Fibroblast of lung (primary cell): ENCODE measurements around the gene PRSS1. TPM values are rescaled to one million over a fixed set of nuclear protein-coding genes. Genes with fewer than 3 reads are reported as not detected.
"Not testable (repeated sequence)": the region's sequence is repeated elsewhere in the genome, so short reads cannot be mapped to it uniquely, and the experiment has no call there.

Experiments used
- DNase-seq, 2 donors: peaks; one replicate each; pipeline versions ENCODE4 v3.0.0 to v3.0.0-alpha.2; 2010; ENCODE audit warnings: low read depth in 2 of 2
- H2AFZ ChIP-seq: 2 replicates; pipeline ENCODE4 v1.5.1; 2012; ENCODE audit warnings: low read length, control low read depth, inconsistent platforms
- H3K27ac ChIP-seq: 2 replicates; pipeline ENCODE4 v1.5.1; 2011; ENCODE audit warnings: low read length, control low read depth; ENCODE audit not compliant: insufficient read depth
- H3K27me3 ChIP-seq: 2 replicates; pipeline ENCODE4 v1.5.1; 2011; ENCODE audit warnings: mild to moderate bottlenecking, low read length; ENCODE audit not compliant: control insufficient read depth, insufficient read depth
- H3K36me3 ChIP-seq: 2 replicates; pipeline ENCODE4 v1.5.1; 2011; ENCODE audit warnings: low read length; ENCODE audit not compliant: control insufficient read depth, insufficient read depth
- H3K4me1 ChIP-seq: 2 replicates; pipeline ENCODE4 v1.5.1; 2011; ENCODE audit warnings: low read length; ENCODE audit not compliant: control insufficient read depth, insufficient read depth; ENCODE audit errors: extremely low read depth
- H3K4me2 ChIP-seq: 2 replicates; pipeline ENCODE4 v1.5.1; 2011; ENCODE audit warnings: low read length, control low read depth; ENCODE audit not compliant: insufficient read depth; ENCODE audit errors: extremely low read depth
- H3K4me3 ChIP-seq, 4 experiments: fragments of 200-600 bp in 1 of 4; sonication (generic) in 1 of 4; replicated peaks in 1 of 4; 2 replicates each; pipeline ENCODE4 v1.5.1; 2011 to 2016; ENCODE audit warnings: low read length in 4 of 4, low read depth in 3 of 4, mild to moderate bottlenecking in 3 of 4, control low read depth in 2 of 4, inconsistent platforms in 1 of 4, mixed read lengths in 1 of 4; ENCODE audit not compliant: insufficient read depth in 1 of 4; ENCODE audit errors: control extremely low read depth in 1 of 4
- H3K79me2 ChIP-seq: 2 replicates; pipeline ENCODE4 v1.5.1; 2012; ENCODE audit warnings: mild to moderate bottlenecking, low read length, inconsistent platforms; ENCODE audit not compliant: control insufficient read depth, insufficient read depth
- H3K9ac ChIP-seq: 2 replicates; pipeline ENCODE4 v1.5.1; 2011; ENCODE audit warnings: mild to moderate bottlenecking, low read length, control low read depth; ENCODE audit not compliant: insufficient read depth
- H3K9me3 ChIP-seq: 2 replicates; pipeline ENCODE4 v1.5.1; 2012; ENCODE audit warnings: low read depth, low read length; ENCODE audit not compliant: control insufficient read depth, insufficient read depth
- H4K20me1 ChIP-seq: 2 replicates; pipeline ENCODE4 v1.5.1; 2011; ENCODE audit warnings: low read length; ENCODE audit not compliant: control insufficient read depth, insufficient read depth; ENCODE audit errors: extremely low read depth
- CTCF ChIP-seq, 2 donors: IDR thresholded peaks in 1 of 2; conservative IDR thresholded peaks in 1 of 2; 1 replicate in 1 of 2; 2 replicates in 1 of 2; pipeline ENCODE4 v1.5.1; 2011 to 2012; ENCODE audit warnings: low read length in 2 of 2, control low read depth in 1 of 2, inconsistent platforms in 1 of 2, low read depth in 1 of 2, mild to moderate bottlenecking in 1 of 2
- EZH2 ChIP-seq: IDR thresholded peaks from 2 replicates; pipeline ENCODE4 v1.5.1; 2012; ENCODE audit warnings: low read length, control low read depth, mild to moderate bottlenecking; ENCODE audit errors: missing control alignments
- polyA plus RNA-seq, 2 donors: library from polyadenylated mRNA; depleted of rRNA in 1 of 2; stranded (reverse) in 1 of 2; unstranded in 1 of 2; fragments of >200 nt; gene quantifications; 2 replicates each; pipeline ENCODE4 v1.2.1, GENCODE V29; 2011 to 2012; ENCODE audit warnings: missing spikeins in 1 of 2
- total RNA-seq: library from RNA; depleted of rRNA; stranded (reverse); fragments of >200 nt; gene quantifications from 2 replicates; pipeline ENCODE4 v1.2.1, GENCODE V29; 2014

Gene PRSS1
- total and polyA plus RNA-seq, 2 donors (not counting 1 experiment from before 2014, with no cell fraction given) = not detected

GRCh38 chr7:142759433-142759832, 10.2 kb downstream of the PRSS1 start:
- H3K79me2 ChIP-seq = no peaks in the 10 kb centered on the region
- H3K4me1 ChIP-seq = no peaks in the 10 kb centered on the region
- no peaks in the 10 kb centered on the region for H3K9me3 ChIP-seq
- no peaks in the 10 kb centered on the region for H3K36me3 ChIP-seq
- H3K4me3 ChIP-seq = no peak overlapping the region
- H2AFZ ChIP-seq = no peak overlapping the region
- no peak for DNase-seq
- H4K20me1 ChIP-seq = no peaks in the 10 kb centered on the region
- H3K27me3 ChIP-seq = peaks cover 3% of the 10 kb centered on the region
- H3K9ac ChIP-seq = no peak overlapping the region
- no peak overlapping the region for H3K27ac ChIP-seq
- no peak overlapping the region for H3K4me2 ChIP-seq
- no peak for TF ChIP-seq CTCF (conservative IDR thresholded peaks at IDR 0.05 in 1 of 2, IDR thresholded peaks at IDR 0.05 in 1 of 2; ENCODE audit: low read depth in 1 of 2, low read length in 2 of 2)
- TF ChIP-seq EZH2 = no peak

GRCh38 chr7:142760071-142760642, 10.9 kb downstream of the PRSS1 start:
- DNase-seq = peak in 1 of 2 donors; percentile 65
- Histone ChIP-seq H3K9me3 (no peaks in the 10 kb centered on the region), H3K27ac (no peak overlapping the region), H3K4me2 (no peak overlapping the region), H2AFZ (no peak overlapping the region), H3K4me1 (no peaks in the 10 kb centered on the region), H4K20me1 (no peaks in the 10 kb centered on the region), H3K27me3 (peaks cover 3% of the 10 kb centered on the region), H3K4me3 (no peak overlapping the region), H3K36me3 (no peaks in the 10 kb centered on the region), H3K79me2 (no peaks in the 10 kb centered on the region), H3K9ac (no peak overlapping the region)
- TF ChIP-seq EZH2 (no peak), CTCF (conservative IDR thresholded peaks at IDR 0.05 in 1 of 2, IDR thresholded peaks at IDR 0.05 in 1 of 2; ENCODE audit: low read depth in 1 of 2, low read length in 2 of 2) (no peak)

- peak in 1 of 2 donors; percentile 79 for DNase-seq
- H3K27me3 ChIP-seq, H3K4me3 ChIP-seq, H3K4me1 ChIP-seq, H3K4me2 ChIP-seq, H4K20me1 ChIP-seq, H3K9me3 ChIP-seq, H2AFZ ChIP-seq, H3K36me3 ChIP-seq, H3K9ac ChIP-seq, H3K27ac ChIP-seq, H3K79me2 ChIP-seq: not testable (repeated sequence)
These were observed 12.3 kb downstream of the PRSS1 start for GRCh38 chr7:142761606-142762005.
